SK-N-SH (cell line): Measurements from ENCODE around the gene PCCB. TPM values are rescaled to one million over a fixed set of nuclear protein-coding genes. Genes with fewer than 3 reads are reported as not detected.

Source experiments
- CTCF ChIA-PET: fragments of 300-600, 350-600 bp; formaldehyde crosslinking; extraction: SDS; loops from one replicate; lab custom pipeline; 2021; lab: Yijun Ruan, JAX
- POLR2A ChIA-PET: fragments of 350-600 bp; sonication (Branson Sonifier 250); formaldehyde crosslinking; extraction: SDS; loops from one replicate; lab custom pipeline; 2020; ENCODE audit warnings: antibody characterized with exemption, inconsistent platforms; lab: Yijun Ruan, JAX
- DNase-seq: peaks from one replicate; pipeline ENCODE4 v3.0.0; 2012
- H2AFZ ChIP-seq: fragments of 200-600 bp; sonication (generic); 2 replicates; pipeline ENCODE4 v1.8.1; 2016; ENCODE audit warnings: antibody characterized with exemption, mild to moderate bottlenecking, low read depth
- H3F3A ChIP-seq: fragments of 200-600 bp; sonication (generic); replicated peaks from 2 replicates; pipeline ENCODE3; 2016; ENCODE audit warnings: antibody characterized with exemption, mild to moderate bottlenecking; ENCODE audit not compliant: insufficient read depth
- H3K27ac ChIP-seq, 2 experiments: fragments of 200-500 bp in 1 of 2; fragments of 200-600 bp in 1 of 2; sonication (Bioruptor generic) in 1 of 2; sonication (generic), shearing (Covaris generic) in 1 of 2; 2 replicates each; pipeline versions ENCODE4 v1.5.1 to v1.6.1; 2014 to 2016; ENCODE audit warnings: low read depth in 2 of 2, inconsistent platforms in 1 of 2, low read length in 1 of 2, mild to moderate bottlenecking in 1 of 2, mixed read lengths in 1 of 2
- H3K27me3 ChIP-seq: fragments of 200-600 bp; sonication (generic), shearing (Covaris generic); 2 replicates; pipeline ENCODE4 v1.6.1; 2016; ENCODE audit warnings: mixed run types; ENCODE audit not compliant: insufficient read depth
- H3K36me3 ChIP-seq, 2 experiments: fragments of 200-500 bp in 1 of 2; fragments of 200-600 bp in 1 of 2; sonication (Bioruptor generic) in 1 of 2; sonication (generic) in 1 of 2; replicated peaks in 1 of 2; 2 replicates each; pipeline versions ENCODE3 to v1.5.1; 2014 to 2016; ENCODE audit warnings: low read length in 1 of 2, mild to moderate bottlenecking in 1 of 2; ENCODE audit not compliant: insufficient read depth in 2 of 2, control insufficient read depth in 1 of 2
- H3K4me1 ChIP-seq, 2 experiments: fragments of 200-500 bp in 1 of 2; fragments of 200-600 bp in 1 of 2; sonication (Bioruptor generic) in 1 of 2; sonication (generic), shearing (Covaris generic) in 1 of 2; 2 replicates each; pipeline versions ENCODE4 v1.5.1 to v1.6.1; 2014 to 2016; ENCODE audit warnings: low read depth in 1 of 2, low read length in 1 of 2, mixed run types in 1 of 2; ENCODE audit not compliant: insufficient read depth in 2 of 2, control insufficient read depth in 1 of 2
- H3K4me2 ChIP-seq: fragments of 200-600 bp; sonication (generic), shearing (Covaris generic); 2 replicates; pipeline ENCODE4 v1.6.1; 2017; ENCODE audit warnings: mixed run types
- H3K4me3 ChIP-seq, 2 experiments: fragments of 200-500 bp in 1 of 2; fragments of 200-600 bp in 1 of 2; sonication (Bioruptor generic) in 1 of 2; sonication (generic), shearing (Covaris generic) in 1 of 2; 2 replicates each; pipeline versions ENCODE4 v1.5.1 to v1.8.1; 2014 to 2016; ENCODE audit warnings: low read depth in 2 of 2, inconsistent platforms in 1 of 2, low read length in 1 of 2, mild to moderate bottlenecking in 1 of 2, mixed read lengths in 1 of 2, moderate library complexity in 1 of 2
- H3K79me2 ChIP-seq: fragments of 200-600 bp; sonication (generic); 2 replicates; pipeline ENCODE4 v1.8.1; 2017; ENCODE audit warnings: mild to moderate bottlenecking; ENCODE audit not compliant: insufficient read depth
- H3K9ac ChIP-seq: fragments of 200-600 bp; sonication (generic); 2 replicates; pipeline ENCODE4 v1.6.1; 2017; ENCODE audit warnings: mixed run types
- H3K9me2 ChIP-seq: fragments of 200-600 bp; sonication (generic); 2 replicates; pipeline ENCODE4 v1.6.1; 2017; ENCODE audit warnings: mixed run types
- H3K9me3 ChIP-seq: fragments of 200-600 bp; sonication (generic); 2 replicates; pipeline ENCODE4 v1.6.1; 2017; ENCODE audit warnings: mixed run types, mild to moderate bottlenecking, moderate library complexity
- H4K20me1 ChIP-seq: fragments of 200-600 bp; sonication (generic); 2 replicates; pipeline ENCODE4 v1.6.1; 2017; ENCODE audit warnings: mild to moderate bottlenecking, mixed run types; ENCODE audit not compliant: insufficient read depth
- CTCF ChIP-seq: fragments of 200-600 bp; sonication (generic); IDR thresholded peaks from 2 replicates; pipeline ENCODE4 v1.6.1; 2017; ENCODE audit warnings: antibody characterized with exemption, mild to moderate bottlenecking, moderate library complexity
- EP300 ChIP-seq, 2 experiments: IDR thresholded peaks; 2 replicates each; pipeline versions ENCODE4 v1.4.0 to v1.6.1; 2012; ENCODE audit warnings: borderline replicate concordance in 1 of 2, low read depth in 1 of 2, low read length in 1 of 2
- EZH2phosphoT487 ChIP-seq: fragments of 200-600 bp; sonication (generic); IDR thresholded peaks from 2 replicates; pipeline ENCODE4 v1.6.1; 2017; ENCODE audit warnings: low read depth, mixed run types, mild to moderate bottlenecking, antibody characterized with exemption, moderate library complexity, borderline replicate concordance
- FOSL2 ChIP-seq: IDR thresholded peaks from 2 replicates; pipeline ENCODE4 v1.4.0; 2012; ENCODE audit warnings: low read depth, mild to moderate bottlenecking, moderate library complexity, borderline replicate concordance
- FOXJ3 ChIP-seq: sonication (generic); formaldehyde crosslinking; IDR thresholded peaks from 2 replicates; pipeline ENCODE4 v1.5.1; 2020; ENCODE audit warnings: mild to moderate bottlenecking, missing genetic modification reagents
- FOXM1 ChIP-seq: IDR thresholded peaks from 2 replicates; pipeline ENCODE4 v1.4.0; 2012; ENCODE audit warnings: low read depth, mild to moderate bottlenecking
- IRF3 ChIP-seq: fragments of 150-350 bp; IDR thresholded peaks from 2 replicates; pipeline ENCODE4 v1.6.1; 2016; ENCODE audit warnings: mild to moderate bottlenecking, low read depth, low read length
- NRF1 ChIP-seq: IDR thresholded peaks from 2 replicates; pipeline ENCODE4 v1.6.1; 2012; ENCODE audit warnings: low read depth, mild to moderate bottlenecking, low read length
- PBX3 ChIP-seq: IDR thresholded peaks from 2 replicates; pipeline ENCODE4; 2012
- SIN3A ChIP-seq: IDR thresholded peaks from 2 replicates; pipeline ENCODE4 v1.6.1; 2012; ENCODE audit warnings: low read depth, mild to moderate bottlenecking, low read length, moderate library complexity, borderline replicate concordance
- SMC3 ChIP-seq: IDR thresholded peaks from 2 replicates; pipeline ENCODE4 v1.6.1; 2012; ENCODE audit warnings: low read depth, low read length, improper control_type of control experiment
- TAF1 ChIP-seq: IDR thresholded peaks from 2 replicates; pipeline ENCODE4 v1.6.1; 2012; ENCODE audit warnings: low read depth, mild to moderate bottlenecking, low read length, moderate library complexity, borderline replicate concordance
- TCF12 ChIP-seq: IDR thresholded peaks from 2 replicates; pipeline ENCODE4 v1.4.0; 2012
- TEAD4 ChIP-seq: IDR thresholded peaks from 2 replicates; pipeline ENCODE4 v1.4.0; 2012; ENCODE audit warnings: mild to moderate bottlenecking, borderline replicate concordance; ENCODE audit not compliant: insufficient read depth
- YY1 ChIP-seq: IDR thresholded peaks from 2 replicates; pipeline ENCODE4 v1.4.0; 2012; ENCODE audit warnings: low read depth, mild to moderate bottlenecking
- ZBTB33 ChIP-seq: IDR thresholded peaks from 2 replicates; pipeline ENCODE4 v1.4.0; 2012; ENCODE audit warnings: low read depth, borderline replicate concordance
- WGBS: methylation state at CpG from one replicate; pipeline ENCODE4 v1.1.6; 2017; ENCODE audit warnings: low lambda C conversion rate; 5-methylcytosine and 5-hydroxymethylcytosine counted together
- polyA plus RNA-seq, 3 experiments: library from polyadenylated mRNA; depleted of rRNA; stranded (reverse); fragments of >200 nt; gene quantifications; 2 replicates each; pipeline ENCODE4 v1.2.3, GENCODE V29; 2012

Gene PCCB
- polyA plus RNA-seq, 1 of the 3 experiments (the other 2 are of a cell fraction) = 67.5 TPM

GRCh38 chr3:136263251-136263650 lies 13.1 kb downstream of the PCCB start:
- H4K20me1 ChIP-seq = no peaks in the 10 kb centered on the region
- H3K4me3 ChIP-seq = no peak overlapping the region
- no peaks in the 10 kb centered on the region; a peak in 1 of 4 replicates for H3K4me1 ChIP-seq
- 96% methylated on average over 7 of the region's 7 CpGs for WGBS
- no peaks in the 10 kb centered on the region for H3K9me3 ChIP-seq
- H3K4me2 ChIP-seq = no peak overlapping the region
- H3K27me3 ChIP-seq = no peaks in the 10 kb centered on the region
- H3K9ac ChIP-seq = no peak overlapping the region
- H3K27ac ChIP-seq = no peak overlapping the region
- DNase-seq = no peak
- peaks cover 17 to 32% of the 10 kb centered on the region in 2 experiments for H3K36me3 ChIP-seq
- no peak overlapping the region for H2AFZ ChIP-seq
- peaks cover 6% of the 10 kb centered on the region for H3F3A ChIP-seq
- H3K9me2 ChIP-seq = no peaks in the 10 kb centered on the region
- POLR2A ChIA-PET = no interaction called here
- TF ChIP-seq TCF12 = no peak
- TF ChIP-seq EP300 (IDR thresholded peaks at IDR 0.05; ENCODE audit: borderline replicate concordance in 1 of 2, low read depth in 1 of 2, low read length in 1 of 2) = no peak
- no peak for TF ChIP-seq EZH2phosphoT487
- no peak for TF ChIP-seq YY1
- TF ChIP-seq SIN3A = no peak
- no peak for TF ChIP-seq ZBTB33
- TF ChIP-seq IRF3 = no peak
- no peak for TF ChIP-seq FOXJ3 (CRISPR knock-in tag)
- TF ChIP-seq FOXM1 = no peak
- no peak for TF ChIP-seq FOSL2
- TF ChIP-seq SMC3 = no peak
- TF ChIP-seq NRF1 = no peak
- no peak for TF ChIP-seq TAF1
- no peak for TF ChIP-seq TEAD4
- TF ChIP-seq PBX3 = no peak
- no peak for TF ChIP-seq CTCF
- no peaks in the 10 kb centered on the region for H3K79me2 ChIP-seq
- CTCF ChIA-PET = no interaction called here
